Inferior parietal cortex (tissue), 1 donor: ENCODE results near the gene GLCE.
"Not testable (repeated sequence)": the region's sequence is repeated elsewhere in the genome, so short reads cannot be mapped to it uniquely, and the experiment has no call there.

Source experiments
- DNase-seq: peaks from one replicate; pipeline ENCODE4 v3.0.0-alpha.2; 2016; ENCODE audit errors: extremely low spot score

The GLCE gene

GRCh38 chr15:69298697-69299441 is 138.4 kb downstream of the GLCE start, which contains the start of gene PAQR5:
PAQR5 (plus strand) TSS chr15:69298912; CDS start chr15:69360081, 61,169 bp downstream.
- DNase-seq: no peak

GRCh38 chr15:69299451-69299886 is 139.0 kb downstream of the GLCE start:
- no peak for DNase-seq

GRCh38 chr15:69299943-69300588 is 139.6 kb downstream of the GLCE start:
- DNase-seq: no peak

- DNase-seq: not testable (repeated sequence)
These were observed 140.7 kb downstream of the GLCE start for GRCh38 chr15:69301101-69301500.

GRCh38 chr15:69302087-69302486 is 141.7 kb downstream of the GLCE start:
- DNase-seq: not testable (repeated sequence)

GRCh38 chr15:69302929-69303328 is 142.5 kb downstream of the GLCE start:
- DNase-seq: no peak

GRCh38 chr15:69303337-69304181 is 143.1 kb downstream of the GLCE start:
- no peak for DNase-seq

GRCh38 chr15:69304182-69304545 is 143.7 kb downstream of the GLCE start:
- DNase-seq: no peak

- no peak for DNase-seq
These were observed 144.9 kb downstream of the GLCE start for GRCh38 chr15:69305204-69305931.

- no peak for DNase-seq
These were observed 145.6 kb downstream of the GLCE start for GRCh38 chr15:69305933-69306568.

- no peak for DNase-seq
These were observed 147.5 kb downstream of the GLCE start for GRCh38 chr15:69307939-69308338.

- DNase-seq: no peak
These were observed 148.5 kb downstream of the GLCE start for GRCh38 chr15:69308949-69309348.

- DNase-seq: no peak
These were observed 150.9 kb downstream of the GLCE start for GRCh38 chr15:69311319-69311721.

GRCh38 chr15:69313432-69314000 is 153.1 kb downstream of the GLCE start:
- no peak for DNase-seq

- DNase-seq: no peak
These were observed 153.7 kb downstream of the GLCE start for GRCh38 chr15:69314131-69314530.

- no peak for DNase-seq
These were observed 154.3 kb downstream of the GLCE start for GRCh38 chr15:69314736-69315135.

GRCh38 chr15:69315402-69316110 is 155.1 kb downstream of the GLCE start:
- no peak for DNase-seq

GRCh38 chr15:69316291-69316690 is 155.9 kb downstream of the GLCE start:
- no peak for DNase-seq

GRCh38 chr15:69317392-69317841 is 157.0 kb downstream of the GLCE start:
- no peak for DNase-seq

- DNase-seq: no peak
These were observed 157.6 kb downstream of the GLCE start for GRCh38 chr15:69318033-69318432.
